ENCODE data around the gene CBL. TPM values are rescaled to one million over a fixed set of nuclear protein-coding genes. Genes with fewer than 3 reads are reported as not detected.

CBL gene
- total RNA-seq, 1 donor from 2014 or later = 7.4 TPM

GRCh38 chr11:119309411-119309810 lies 103.3 kb downstream of the CBL start:
- no peak for DNase-seq (ENCODE audit: low read depth in 2 of 2)

DNA sequence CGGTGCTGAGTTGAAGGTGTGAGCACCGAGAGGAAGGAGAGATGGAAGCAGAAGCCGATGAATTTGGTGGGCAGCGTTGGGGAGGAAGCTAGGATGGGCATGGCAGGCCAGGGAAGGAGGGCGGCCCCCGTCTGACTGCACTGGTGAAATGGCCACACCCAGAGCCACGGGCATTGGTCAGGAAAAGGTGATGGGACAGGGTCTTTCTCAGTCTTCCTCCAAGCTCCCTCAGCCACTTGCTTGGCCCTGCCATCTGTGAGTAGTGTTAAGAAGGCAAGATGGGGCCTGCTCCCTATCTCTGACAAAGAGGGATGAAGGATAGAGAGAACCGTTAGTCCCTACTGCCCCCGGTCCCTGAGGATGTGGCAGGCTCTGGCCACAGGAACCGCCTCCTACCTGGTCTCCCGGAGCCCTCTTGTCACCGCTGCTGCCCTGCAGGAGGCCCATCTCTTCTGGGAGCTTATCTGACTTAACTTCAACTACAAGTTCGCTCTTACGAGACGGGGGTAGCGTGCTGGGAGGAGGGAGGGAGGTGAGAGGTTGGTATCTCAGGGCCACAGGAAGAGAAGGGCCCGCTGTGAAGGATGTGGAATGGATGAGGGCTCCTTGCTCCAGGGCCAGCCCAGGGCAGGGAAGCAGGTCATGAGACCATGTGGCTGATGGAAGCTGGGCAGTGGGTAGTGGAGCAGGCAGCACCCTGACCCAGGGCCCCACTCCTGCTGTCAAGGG lies 104.0 kb downstream of the CBL start:
- no peak for DNase-seq (ENCODE audit: low read depth in 2 of 2)

- no peak for DNase-seq (ENCODE audit: low read depth in 2 of 2)
These were observed 104.5 kb downstream of the CBL start for GRCh38 chr11:119310682-119311052.

- DNase-seq (ENCODE audit: low read depth in 2 of 2) = no peak
These were observed 108.6 kb downstream of the CBL start for GRCh38 chr11:119314726-119315125.

GRCh38 chr11:119315131-119316015 lies 109.2 kb downstream of the CBL start:
- peak in 1 of 2 donors; percentile 43 for DNase-seq (ENCODE audit: low read depth in 2 of 2)

DNA sequence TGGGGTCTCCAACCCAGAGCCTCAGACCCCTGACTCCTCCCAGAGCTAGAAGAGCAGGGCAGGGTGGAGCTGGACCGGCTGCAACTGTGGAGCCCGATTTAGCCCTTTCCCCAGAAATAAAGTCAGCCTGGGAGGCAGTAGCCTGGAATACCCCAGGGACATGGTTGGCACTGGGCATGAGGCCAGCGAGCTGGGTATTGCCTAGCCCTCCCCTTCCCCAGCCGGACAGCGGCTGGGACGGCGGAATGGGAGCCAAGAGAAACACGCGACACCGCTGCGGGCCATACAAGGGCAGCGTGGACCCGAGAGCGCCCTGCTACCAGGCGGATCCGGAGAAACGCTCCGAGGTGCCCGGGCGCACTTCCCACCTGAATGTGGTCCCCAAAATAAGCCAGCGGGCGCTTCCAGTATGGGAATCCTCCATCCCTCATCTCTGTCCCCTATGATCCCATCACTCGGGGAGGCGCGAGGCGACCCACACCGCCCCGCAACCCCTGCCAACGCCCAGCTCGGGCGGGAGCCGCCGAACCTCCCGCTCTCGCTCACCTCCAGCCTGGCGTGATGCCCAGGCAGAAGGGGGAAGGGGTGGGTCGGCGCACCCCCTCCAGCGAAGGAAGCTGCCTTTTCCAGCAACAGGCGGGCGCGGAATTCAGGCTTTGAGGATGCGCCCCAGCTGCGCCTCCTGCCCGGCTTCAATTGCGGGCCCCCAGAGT lies 110.0 kb downstream of the CBL start:
- peak in 1 of 2 donors; percentile 61 for DNase-seq (ENCODE audit: low read depth in 2 of 2)

GRCh38 chr11:119316729-119317591 lies 110.8 kb downstream of the CBL start, which contains the start of gene MCAM:
Gene MCAM, minus strand, starts transcription at chr11:119317130. Its CDS starts 29 bp downstream, at chr11:119317101.
- DNase-seq (ENCODE audit: low read depth in 2 of 2) = peak in 1 of 2 donors; percentile 72

- DNase-seq (ENCODE audit: low read depth in 2 of 2) = no peak
These were observed 111.6 kb downstream of the CBL start for GRCh38 chr11:119317592-119318239.

GRCh38 chr11:119318240-119319135 lies 112.3 kb downstream of the CBL start:
- DNase-seq (ENCODE audit: low read depth in 2 of 2) = peak in 1 of 2 donors; percentile 78

DNA sequence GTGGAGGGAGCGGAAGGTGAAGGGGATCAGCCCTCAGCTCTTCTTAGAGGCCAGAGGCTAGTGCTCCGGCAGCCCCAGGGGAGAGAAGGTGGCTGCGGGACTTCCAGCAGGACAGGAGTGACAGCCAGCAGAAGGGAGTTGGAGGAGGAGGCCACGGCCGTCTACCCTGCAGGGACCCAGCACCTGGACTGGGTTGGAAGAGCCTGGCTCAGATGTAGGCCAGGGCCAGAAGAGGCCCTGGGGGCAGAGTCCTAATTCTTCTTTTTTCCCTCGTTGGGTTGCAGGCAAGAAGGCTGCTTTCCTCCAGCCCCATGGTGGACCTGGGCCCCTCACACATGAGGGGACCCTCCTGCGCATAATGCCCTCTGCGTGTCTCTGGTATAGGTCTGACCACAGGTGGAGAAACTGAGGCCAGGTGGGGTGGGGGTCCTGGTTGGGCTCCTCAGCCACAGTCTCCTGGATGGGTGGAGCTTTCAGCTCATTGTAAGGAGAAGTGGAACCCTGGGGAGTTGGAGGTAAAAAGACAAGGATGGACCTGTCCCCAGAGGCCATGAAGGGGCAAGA lies 113.1 kb downstream of the CBL start:
- DNase-seq (ENCODE audit: low read depth in 2 of 2) = no peak

GRCh38 chr11:119319700-119320239 lies 113.6 kb downstream of the CBL start:
- peak in 1 of 2 donors; percentile 75 for DNase-seq (ENCODE audit: low read depth in 2 of 2)

- DNase-seq (ENCODE audit: low read depth in 2 of 2) = peak in 1 of 2 donors; percentile 48
These were observed 114.2 kb downstream of the CBL start for GRCh38 chr11:119320240-119320775.

GRCh38 chr11:119320776-119321524 lies 114.8 kb downstream of the CBL start:
- peak in 1 of 2 donors; percentile 66 for DNase-seq (ENCODE audit: low read depth in 2 of 2)

GRCh38 chr11:119322360-119322739 lies 116.2 kb downstream of the CBL start:
- DNase-seq (ENCODE audit: low read depth in 2 of 2) = no peak

- no peak for DNase-seq (ENCODE audit: low read depth in 2 of 2)
These were observed 116.9 kb downstream of the CBL start for GRCh38 chr11:119322921-119323531.

GRCh38 chr11:119323532-119324033 lies 117.4 kb downstream of the CBL start:
- peak in 1 of 2 donors; percentile 69 for DNase-seq (ENCODE audit: low read depth in 2 of 2)

- no peak for DNase-seq (ENCODE audit: low read depth in 2 of 2)
These were observed 118.0 kb downstream of the CBL start for GRCh38 chr11:119324189-119324588.
